ENCODE data around the gene ZNF804B. TPM values are rescaled to one million over a fixed set of nuclear protein-coding genes. Genes with fewer than 3 reads are reported as not detected.

Gene ZNF804B
- total and polyA plus RNA-seq, 9 of the 15 experiments (the other 6 are each of a cell fraction or from before 2014, with no cell fraction given): 0.04 to 0.22 (median 0.09) TPM; not detected in 6

GRCh38 chr7:89027781-89028180 is 268.3 kb downstream of the ZNF804B start:
- FAIRE-seq: no peak
- intact Hi-C loops (cut with micrococcal nuclease): no loop called here

More at GRCh38 chr7:89027781-89028180, 268.3 kb downstream of the ZNF804B start:
- DNase-seq (ENCODE audit: extremely low read depth in 1 of 4, low spot score in 3 of 4) (no peak), ATAC-seq (no peak)
- no TSS peak for BruUV-seq (replicated peaks)
- Histone ChIP-seq H3K4me1 (replicated peaks in 1 of 2; ENCODE audit: control insufficient read depth in 2 of 2, insufficient read depth in 2 of 2, low read length in 2 of 2) (no peaks in the 10 kb centered on the region), H3K27ac (ENCODE audit: extremely low read depth, low read depth, low read length) (no peak overlapping the region), H4K20me1 (replicated peaks; ENCODE audit: control insufficient read depth, insufficient read depth, low read length) (no peaks in the 10 kb centered on the region), H2AFZ (ENCODE audit: low read depth, low read length) (no peak overlapping the region), H3K4me2 (ENCODE audit: insufficient read depth, low read length) (no peak overlapping the region), H3K4me3 (no peak overlapping the region), H3K79me2 (ENCODE audit: control insufficient read depth, insufficient read depth, low read length) (no peaks in the 10 kb centered on the region), H3K9me3 (replicated peaks; ENCODE audit: control insufficient read depth, insufficient read depth, low read depth, low read length) (no peaks in the 10 kb centered on the region), H3K9me1 (ENCODE audit: control insufficient read depth, insufficient read depth, low read length) (no peaks in the 10 kb centered on the region), H3K27me3 (ENCODE audit: control insufficient read depth in 2 of 2, insufficient read depth in 2 of 2, low read length in 2 of 2) (no peaks in the 10 kb centered on the region), H3K36me3 (ENCODE audit: control insufficient read depth, insufficient read depth, low read length) (no peaks in the 10 kb centered on the region), H3K9ac (ENCODE audit: insufficient read depth in 1 of 2, low read depth in 2 of 2, low read length in 2 of 2) (no peak overlapping the region)
- ChIA-PET CTCF (ENCODE audit: low intra/inter-chr PET ratio) (no interaction called here), POLR2A (no interaction called here)
- in situ Hi-C loops (cut with MboI): no loop called here
- 0% methylated on average over 1 of the region's 1 CpG for WGBS (ENCODE audit: insufficient coverage, low coverage, missing lambda C conversion rate)
- TF ChIP-seq PATZ1 (CRISPR knock-in tag; IDR thresholded peaks at IDR 0.05; ENCODE audit: borderline replicate concordance): no peak
- TF ChIP-seq ZNF696 (CRISPR knock-in tag; conservative IDR thresholded peaks at IDR 0.05): no peak
- TF ChIP-seq ZNF699 (CRISPR knock-in tag; IDR thresholded peaks at IDR 0.05; ENCODE audit: insufficient replicate concordance): no peak
- no peak for TF ChIP-seq MAFF (IDR thresholded peaks at IDR 0.05; ENCODE audit: low read length)
- TF ChIP-seq, protein P1, sequence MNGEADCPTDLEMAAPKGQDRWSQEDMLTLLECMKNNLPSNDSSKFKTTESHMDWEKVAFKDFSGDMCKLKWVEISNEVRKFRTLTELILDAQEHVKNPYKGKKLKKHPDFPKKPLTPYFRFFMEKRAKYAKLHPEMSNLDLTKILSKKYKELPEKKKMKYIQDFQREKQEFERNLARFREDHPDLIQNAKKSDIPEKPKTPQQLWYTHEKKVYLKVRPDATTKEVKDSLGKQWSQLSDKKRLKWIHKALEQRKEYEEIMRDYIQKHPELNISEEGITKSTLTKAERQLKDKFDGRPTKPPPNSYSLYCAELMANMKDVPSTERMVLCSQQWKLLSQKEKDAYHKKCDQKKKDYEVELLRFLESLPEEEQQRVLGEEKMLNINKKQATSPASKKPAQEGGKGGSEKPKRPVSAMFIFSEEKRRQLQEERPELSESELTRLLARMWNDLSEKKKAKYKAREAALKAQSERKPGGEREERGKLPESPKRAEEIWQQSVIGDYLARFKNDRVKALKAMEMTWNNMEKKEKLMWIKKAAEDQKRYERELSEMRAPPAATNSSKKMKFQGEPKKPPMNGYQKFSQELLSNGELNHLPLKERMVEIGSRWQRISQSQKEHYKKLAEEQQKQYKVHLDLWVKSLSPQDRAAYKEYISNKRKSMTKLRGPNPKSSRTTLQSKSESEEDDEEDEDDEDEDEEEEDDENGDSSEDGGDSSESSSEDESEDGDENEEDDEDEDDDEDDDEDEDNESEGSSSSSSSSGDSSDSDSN (IDR thresholded peaks at IDR 0.05; ENCODE audit: borderline replicate concordance in 1 of 2, low read depth in 2 of 2, low read length in 2 of 2): no peak
- no peak for TF ChIP-seq MEF2A (IDR thresholded peaks at IDR 0.05; ENCODE audit: control insufficient read depth, low read depth, low read length)
- no peak for TF ChIP-seq MCM3 (IDR thresholded peaks at IDR 0.05)
- TF ChIP-seq SMARCE1 (IDR thresholded peaks at IDR 0.05): no peak
- no peak for TF ChIP-seq CBX2 (IDR thresholded peaks at IDR 0.05; ENCODE audit: insufficient read depth, low read length, poor library complexity, severe bottlenecking)
- TF ChIP-seq PREB (CRISPR knock-in tag; IDR thresholded peaks at IDR 0.05): no peak
- no peak for TF ChIP-seq NFXL1 (CRISPR knock-in tag; IDR thresholded peaks at IDR 0.05)
- no peak for TF ChIP-seq CBX3 (IDR thresholded peaks at IDR 0.05; ENCODE audit: borderline replicate concordance in 1 of 2, low read length in 2 of 2)

All from K562 (cell line).